ENCODE results near the gene DNM1.

DNM1 gene

DNA sequence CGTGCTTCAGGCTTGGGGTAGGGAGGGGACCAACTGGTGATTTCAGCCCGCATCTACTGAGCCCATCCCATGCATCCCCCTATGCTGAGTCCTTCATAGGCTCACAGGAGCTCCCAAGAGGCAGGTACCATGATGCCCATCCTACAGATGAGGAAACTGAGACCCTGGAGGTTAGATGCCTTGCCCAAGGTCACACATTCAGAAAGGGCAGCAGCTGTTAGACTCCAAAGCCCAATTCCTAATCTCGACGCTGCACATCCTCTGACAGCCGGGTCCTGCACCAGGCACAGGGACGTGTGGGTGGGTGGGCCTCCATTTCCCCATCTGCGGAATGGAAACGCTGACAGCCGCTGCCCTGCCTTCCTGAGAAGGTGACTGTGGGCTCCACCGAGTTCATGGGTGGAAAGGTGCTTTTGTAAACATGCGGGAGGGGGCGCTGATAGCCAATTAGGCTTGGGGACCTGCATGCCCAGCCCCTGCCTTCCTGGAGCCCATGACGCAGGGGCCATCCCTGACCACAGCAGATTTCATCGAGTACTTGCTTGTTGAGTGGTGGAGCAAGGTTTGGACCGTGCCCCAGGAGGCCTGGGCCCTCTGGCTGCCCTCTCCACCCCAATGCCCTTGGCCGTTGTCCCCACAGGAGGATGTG, 2.2 kb downstream of the DNM1 start:
- DNase-seq (ENCODE audit: low read depth) = no peak

- no peak for DNase-seq (ENCODE audit: low read depth)
Measured at GRCh38 chr9:128206484-128206883, 3.3 kb downstream of the DNM1 start.

- DNase-seq (ENCODE audit: low read depth) = no peak
Measured at GRCh38 chr9:128206916-128207910, 4.0 kb downstream of the DNM1 start.

- DNase-seq (ENCODE audit: low read depth) = no peak
Measured at GRCh38 chr9:128208386-128208785, 5.2 kb downstream of the DNM1 start.

GRCh38 chr9:128208946-128209669, 5.9 kb downstream of the DNM1 start:
- DNase-seq (ENCODE audit: low read depth) = no peak

DNA sequence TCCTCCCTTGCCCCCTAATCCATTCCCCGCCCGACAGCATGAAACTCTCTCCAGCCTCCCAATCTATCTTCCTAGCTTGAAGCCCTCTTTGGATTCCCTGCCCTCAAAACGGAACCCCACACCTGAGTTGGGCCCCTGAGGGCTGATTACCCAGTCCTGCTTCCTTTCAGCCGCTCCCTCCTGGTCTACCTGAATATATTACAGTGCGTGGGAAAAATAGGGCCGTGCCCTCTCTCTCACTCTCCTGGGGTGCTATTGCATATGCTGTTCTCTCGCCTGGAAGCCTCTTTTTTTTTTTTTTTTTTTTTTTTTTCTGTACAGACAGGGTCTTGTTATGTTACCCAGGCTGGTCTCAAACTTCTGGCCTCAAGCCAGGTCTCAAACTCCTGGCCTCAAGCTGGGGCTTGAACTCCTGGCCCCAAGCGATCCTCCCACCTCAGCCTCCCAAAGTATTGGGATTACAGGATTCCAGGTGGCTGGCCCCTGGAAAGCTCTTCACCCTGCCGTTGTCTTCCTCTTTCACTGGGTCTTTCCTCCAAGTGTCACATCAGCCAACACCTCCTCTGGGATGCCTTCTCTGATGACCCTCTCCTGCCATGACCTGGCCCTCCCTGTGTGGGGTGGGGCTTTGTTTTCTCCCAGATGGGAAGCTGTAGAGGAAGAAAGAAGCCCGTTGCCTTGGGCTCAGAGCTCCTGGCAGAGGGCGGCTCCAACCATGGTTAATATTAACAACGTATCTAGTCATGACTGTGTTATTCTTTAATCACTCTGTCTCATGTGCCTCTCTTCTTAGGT, 8.2 kb downstream of the DNM1 start:
- DNase-seq (ENCODE audit: low read depth) = no peak

DNA sequence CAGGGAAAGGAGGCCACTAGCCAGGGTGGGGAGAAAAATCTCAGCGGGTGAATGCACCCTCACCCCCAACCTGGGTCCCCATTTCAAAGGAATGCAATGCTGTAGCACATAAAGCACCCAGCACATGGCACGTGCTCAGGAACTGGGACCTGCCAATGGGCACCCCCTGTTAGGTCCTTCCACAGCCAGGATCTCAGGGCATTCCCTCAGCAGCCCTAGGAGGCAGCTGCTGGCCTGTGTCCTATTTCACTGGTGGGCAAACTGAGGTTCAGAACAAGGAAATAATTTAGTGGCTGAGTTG, 8.8 kb downstream of the DNM1 start:
- DNase-seq (ENCODE audit: low read depth) = no peak

- no peak for DNase-seq (ENCODE audit: low read depth)
Measured at GRCh38 chr9:128213746-128214497, 10.7 kb downstream of the DNM1 start.

DNA sequence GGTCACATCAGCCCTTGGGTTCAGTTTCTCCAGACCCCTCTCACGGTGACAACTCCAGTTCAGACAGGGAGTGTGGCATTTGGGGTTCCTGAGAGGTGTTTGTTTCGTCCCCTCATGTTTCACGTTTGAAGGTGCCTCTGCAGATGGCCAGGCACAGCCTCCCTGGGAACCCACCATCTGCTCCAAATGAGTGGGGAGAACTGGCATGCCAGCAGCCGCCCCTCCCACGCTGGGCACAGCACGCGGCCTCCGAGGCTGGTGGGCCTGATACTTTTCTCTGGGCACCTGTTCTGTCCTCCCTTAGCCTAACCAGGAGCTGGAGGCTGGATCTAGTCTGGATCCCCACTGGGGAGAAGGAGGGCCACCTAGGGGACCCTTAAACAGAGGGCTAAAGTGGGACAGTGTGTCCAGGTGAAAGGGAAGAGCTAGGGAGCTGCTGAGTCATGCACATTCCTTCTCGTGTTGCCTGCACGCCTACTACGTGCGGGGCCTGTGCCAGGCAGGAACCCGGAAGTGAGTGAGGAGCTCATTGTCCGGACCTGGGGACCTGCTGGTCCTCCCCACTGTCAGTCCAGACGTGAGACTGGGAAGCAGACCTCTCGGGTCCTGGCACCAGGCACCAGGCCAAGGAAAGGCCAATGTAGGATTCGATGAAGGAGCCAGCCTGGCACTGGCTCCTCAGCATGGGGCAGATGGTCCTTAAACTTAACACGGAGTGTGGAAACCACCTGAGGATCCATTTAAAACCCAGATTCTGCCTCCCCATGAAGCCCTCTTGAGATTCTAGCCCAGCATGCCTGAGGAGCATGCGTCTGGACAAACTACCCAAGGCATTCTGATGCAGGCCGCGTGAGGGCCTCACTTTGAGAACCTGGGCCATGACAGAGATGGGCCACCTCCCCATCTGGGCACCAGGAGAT, 11.7 kb downstream of the DNM1 start:
- DNase-seq (ENCODE audit: low read depth) = no peak

GRCh38 chr9:128215491-128216409, 12.6 kb downstream of the DNM1 start:
- no peak for DNase-seq (ENCODE audit: low read depth)

- DNase-seq (ENCODE audit: low read depth) = no peak
Measured at GRCh38 chr9:128216781-128217553, 13.8 kb downstream of the DNM1 start.

DNA sequence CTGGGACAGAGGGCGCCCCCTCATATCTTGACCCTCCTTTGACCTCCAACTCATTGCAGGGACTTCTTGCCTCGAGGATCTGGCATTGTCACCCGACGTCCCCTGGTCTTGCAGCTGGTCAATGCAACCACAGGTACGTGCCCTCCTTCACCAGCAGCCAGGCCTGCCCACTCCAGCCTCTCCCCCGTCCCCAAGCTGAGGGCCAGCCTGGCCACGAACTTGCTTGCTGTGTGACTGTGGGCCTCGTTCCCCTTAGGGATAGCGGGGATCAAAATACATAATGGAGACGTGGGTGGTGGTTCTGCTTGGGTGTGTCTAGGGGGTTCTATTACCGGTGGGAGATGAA, 15.0 kb downstream of the DNM1 start:
- DNase-seq (ENCODE audit: low read depth) = no peak

DNA sequence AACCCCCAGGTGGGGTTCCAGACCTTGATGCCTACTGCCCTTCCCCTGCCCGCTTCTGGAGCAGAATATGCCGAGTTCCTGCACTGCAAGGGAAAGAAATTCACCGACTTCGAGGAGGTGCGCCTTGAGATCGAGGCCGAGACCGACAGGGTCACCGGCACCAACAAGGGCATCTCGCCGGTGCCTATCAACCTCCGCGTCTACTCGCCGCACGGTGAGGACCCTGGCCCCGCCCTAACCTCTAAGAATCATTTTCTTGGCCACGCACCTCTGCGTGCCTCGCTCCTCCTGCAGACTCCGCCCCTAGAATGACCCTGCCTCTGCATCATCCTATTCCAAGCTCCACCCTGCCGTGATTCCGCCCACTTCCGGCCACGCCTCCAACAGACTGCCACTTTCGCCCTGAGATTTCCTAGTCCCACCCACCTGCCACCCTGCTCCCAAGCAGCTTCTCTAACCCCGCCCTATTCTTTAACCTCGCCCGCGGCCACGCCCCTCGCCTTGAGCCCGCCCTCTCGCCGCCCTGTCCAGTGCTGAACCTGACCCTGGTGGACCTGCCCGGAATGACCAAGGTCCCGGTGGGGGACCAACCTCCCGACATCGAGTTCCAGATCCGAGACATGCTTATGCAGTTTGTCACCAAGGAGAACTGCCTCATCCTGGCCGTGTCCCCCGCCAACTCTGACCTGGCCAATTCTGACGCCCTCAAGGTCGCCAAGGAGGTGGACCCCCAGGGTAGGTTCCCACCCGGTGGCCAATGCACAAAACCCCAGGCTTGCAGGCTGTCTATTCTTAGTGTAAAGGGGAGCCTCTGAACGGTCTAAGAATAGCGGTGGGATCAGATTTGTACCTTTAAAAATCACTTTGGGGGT, 15.6 kb downstream of the DNM1 start:
- peak; percentile 86 for DNase-seq (ENCODE audit: low read depth)

GRCh38 chr9:128219831-128220230, 16.7 kb downstream of the DNM1 start:
- no peak for DNase-seq (ENCODE audit: low read depth)

DNA sequence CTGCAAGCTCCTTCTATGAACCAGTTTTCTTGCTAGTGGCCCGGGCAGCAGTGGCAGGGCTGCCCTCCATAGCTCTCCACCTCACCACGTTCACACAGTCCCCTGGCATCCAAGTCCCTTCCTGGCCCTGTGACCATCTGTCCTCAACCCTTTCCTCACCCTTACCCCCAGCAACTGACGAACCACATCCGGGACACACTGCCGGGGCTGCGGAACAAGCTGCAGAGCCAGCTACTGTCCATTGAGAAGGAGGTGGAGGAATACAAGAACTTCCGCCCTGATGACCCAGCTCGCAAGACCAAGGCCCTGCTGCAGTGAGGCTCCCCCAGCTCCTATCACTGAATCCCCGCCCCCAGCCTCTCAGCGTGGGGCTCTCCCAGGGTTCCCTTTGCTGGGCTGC, 18.8 kb downstream of the DNM1 start:
- no peak for DNase-seq (ENCODE audit: low read depth)

DNA sequence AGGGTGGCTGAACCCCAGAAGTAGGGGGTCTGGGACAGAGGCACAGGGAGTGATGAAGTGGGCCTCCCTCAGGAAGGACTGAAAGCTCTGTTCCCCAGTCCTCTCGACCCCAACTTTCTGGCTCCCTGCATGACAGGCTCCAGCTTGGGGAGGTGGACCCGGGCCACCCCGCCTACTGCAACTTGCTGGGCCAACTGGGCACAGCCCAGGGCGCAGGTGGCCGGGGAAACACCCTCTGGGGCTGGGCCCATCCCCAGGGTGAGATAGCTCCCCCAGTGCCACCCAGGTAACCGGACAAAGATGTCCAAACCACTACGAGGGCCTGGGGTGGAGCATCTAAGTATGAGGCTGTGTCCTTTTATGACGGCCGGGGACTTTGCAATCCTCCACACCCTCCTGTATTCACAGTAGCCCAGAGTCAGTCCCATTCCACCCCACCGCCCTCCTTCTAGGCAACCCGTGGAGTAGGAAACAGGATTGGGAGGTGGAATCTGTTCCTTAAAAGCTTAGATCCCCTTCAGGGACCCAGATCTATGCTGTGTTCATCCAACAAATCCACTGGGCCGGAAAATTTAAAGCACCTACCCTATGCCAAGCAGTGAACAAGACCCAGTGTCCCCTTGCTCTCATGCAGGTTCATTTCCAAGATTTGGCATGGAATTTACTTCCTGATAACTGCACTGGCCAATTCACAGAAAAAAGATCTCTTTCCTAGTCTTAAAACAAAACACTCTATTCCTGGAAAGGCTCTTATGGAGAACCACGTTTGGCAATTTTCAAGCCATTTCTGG, 19.9 kb downstream of the DNM1 start:
- DNase-seq (ENCODE audit: low read depth) = no peak

DNA sequence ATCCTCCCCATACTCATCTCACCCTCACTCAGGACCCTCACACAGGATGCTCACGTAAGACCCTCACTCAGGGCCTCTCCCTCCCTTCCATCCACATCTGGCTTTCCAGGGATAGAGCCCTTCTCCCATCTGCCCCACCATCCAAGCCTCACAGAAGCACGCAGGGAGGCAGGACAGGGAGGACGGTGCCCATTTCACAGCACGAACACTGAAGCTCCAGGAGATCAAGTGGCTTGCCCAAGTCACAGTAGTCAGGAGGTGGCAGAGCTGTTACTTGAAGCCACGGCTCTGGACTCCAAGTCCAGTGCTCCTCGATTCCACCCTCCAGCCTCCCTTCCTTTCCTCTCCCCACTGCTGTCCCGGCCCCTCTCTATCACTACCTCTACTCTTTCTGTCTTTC, 21.7 kb downstream of the DNM1 start:
- no peak for DNase-seq (ENCODE audit: low read depth)
